GM20431 (cell line): ENCODE data around the gene ABCD4.

Experiments
- in situ Hi-C: fragments of 300-500 bp; cut with MseI, MboI; formaldehyde crosslinking; loops from one replicate; pipeline ENCODE4 v1.15.0; 2020; ENCODE audit warnings: low sequenced_read_pairs; ENCODE audit not compliant: unreplicated experiment

Gene ABCD4

DNA sequence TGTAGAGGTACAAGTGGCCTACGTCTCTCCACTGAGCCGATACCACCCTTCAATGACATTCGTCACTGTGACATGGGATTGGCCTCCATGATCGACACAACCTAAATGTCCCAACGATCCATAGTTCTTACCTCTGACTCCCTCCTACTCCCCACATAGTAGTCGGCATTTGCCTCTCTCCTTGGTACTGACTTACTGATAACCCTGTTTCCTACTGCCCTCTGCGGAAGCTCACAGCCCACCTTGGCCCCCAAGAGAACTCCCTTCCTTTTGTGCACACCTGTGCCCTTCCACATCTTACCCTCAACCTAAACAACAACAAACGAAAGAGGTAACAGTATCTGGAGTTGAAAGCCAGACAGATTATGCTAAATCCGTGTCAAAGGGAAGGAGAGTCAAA lies 39.6 kb downstream of the ABCD4 start:
- in situ Hi-C loops = no loop called here

DNA sequence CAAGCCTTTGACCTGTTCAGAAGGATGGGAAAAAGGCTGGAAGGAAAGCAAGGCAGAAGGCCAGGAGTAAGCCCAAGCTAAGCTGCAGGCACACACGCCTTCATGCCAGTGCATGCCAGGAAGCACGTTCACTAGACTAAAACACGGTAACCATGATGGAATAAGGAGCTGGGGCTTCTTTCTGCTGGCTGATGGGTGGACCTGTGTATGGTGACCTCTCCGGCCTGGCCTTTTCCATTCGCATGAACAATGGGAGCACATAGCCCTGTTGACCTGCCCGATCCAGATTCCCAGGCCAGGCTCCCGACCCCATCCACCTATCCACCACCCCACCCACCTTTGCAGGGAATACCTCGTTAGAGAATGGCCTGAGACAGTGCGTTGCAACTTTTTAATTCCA lies 40.7 kb downstream of the ABCD4 start:
- in situ Hi-C loops = no loop called here

DNA sequence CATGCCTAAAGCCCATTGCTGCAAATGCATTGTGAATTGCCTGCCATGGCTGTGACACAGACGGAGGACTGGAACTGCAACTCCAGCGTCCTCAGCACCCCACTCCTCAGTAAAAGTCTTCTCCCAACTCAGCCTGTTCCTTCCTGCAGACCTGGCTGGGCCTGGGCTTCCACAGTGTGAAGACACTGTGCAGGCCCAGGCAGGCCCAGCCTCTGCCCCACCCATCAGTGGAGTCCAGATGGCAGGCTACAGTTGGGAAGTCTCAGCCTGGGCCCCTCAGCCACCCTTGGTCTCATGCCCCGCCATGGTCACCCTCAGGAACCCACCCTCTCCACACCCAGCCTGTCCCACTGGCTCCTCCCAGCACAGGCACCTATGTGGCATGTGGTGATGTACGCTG lies 41.4 kb downstream of the ABCD4 start:
- in situ Hi-C loops = no loop called here

DNA sequence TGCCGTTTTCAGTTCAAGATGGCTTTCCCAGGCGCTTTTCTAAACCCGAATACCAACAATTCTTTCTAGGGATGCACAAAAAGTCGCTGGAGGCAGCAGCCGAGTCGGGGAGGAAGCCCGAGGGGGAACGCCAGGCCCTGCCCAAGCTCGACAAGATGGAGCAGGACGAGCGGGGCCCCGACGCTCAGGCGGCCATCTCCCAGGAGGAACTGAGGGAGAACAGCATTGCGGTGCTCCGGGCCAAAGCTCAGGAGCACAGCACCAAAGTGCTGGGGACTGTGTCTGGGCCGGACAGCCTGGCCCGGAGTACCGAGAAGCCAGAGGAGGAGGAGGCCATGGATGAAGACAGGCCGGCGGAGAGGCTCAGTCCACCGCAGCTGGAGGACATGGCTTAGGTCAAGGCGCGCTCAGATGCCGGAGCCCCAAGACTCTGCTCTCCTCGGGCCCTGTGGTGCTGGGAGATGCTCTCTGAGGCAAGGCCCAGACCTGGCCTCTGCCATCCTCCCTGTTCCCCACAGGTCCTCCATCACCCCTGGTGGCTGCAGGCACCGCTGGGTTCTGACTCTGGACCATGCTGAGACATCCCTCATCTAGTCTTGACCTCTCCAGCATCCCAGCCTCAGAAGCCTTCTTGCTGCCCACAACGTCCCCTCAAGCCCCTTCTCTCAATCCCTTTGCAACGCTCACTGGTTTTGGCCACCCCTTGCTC lies 42.1 kb downstream of the ABCD4 start:
- in situ Hi-C loops = no loop called here

DNA sequence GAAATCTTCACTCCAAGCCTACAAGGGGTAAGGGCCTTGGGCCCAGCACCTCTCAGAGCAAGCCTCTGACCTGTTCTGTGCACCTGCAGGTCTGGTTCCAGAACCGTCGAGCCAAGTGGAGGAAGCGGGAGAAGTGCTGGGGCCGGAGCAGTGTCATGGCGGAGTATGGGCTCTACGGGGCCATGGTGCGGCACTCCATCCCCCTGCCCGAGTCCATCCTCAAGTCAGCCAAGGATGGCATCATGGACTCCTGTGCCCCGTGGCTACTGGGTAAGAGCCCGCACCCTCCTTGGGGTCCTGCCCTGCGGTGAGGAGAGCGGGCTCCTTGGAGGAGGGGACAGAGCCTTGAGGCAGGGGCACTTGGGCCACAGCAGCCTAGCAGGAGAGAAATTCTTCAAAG lies 43.2 kb downstream of the ABCD4 start:
- in situ Hi-C loops = loop anchor here (10.0 kb wide), 1 partner anchor 155 kb away; no protein-coding TSS in a partner anchor

DNA sequence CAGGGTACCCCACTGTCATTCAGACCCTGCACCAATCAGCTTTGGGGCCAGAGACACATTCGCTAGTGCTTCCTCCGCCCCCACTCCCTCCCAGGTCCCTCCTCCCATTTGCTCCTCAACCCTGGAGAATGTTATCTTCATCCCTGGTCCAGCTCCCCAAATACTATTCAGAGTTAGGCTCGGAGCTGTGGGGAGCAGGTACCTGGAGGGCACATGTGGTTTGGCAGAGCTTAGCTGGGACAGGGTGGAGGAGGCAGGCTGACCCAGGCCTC lies 44.0 kb downstream of the ABCD4 start:
- in situ Hi-C loops = loop anchor here (10.0 kb wide), 1 partner anchor 154 kb away; no protein-coding TSS in a partner anchor

DNA sequence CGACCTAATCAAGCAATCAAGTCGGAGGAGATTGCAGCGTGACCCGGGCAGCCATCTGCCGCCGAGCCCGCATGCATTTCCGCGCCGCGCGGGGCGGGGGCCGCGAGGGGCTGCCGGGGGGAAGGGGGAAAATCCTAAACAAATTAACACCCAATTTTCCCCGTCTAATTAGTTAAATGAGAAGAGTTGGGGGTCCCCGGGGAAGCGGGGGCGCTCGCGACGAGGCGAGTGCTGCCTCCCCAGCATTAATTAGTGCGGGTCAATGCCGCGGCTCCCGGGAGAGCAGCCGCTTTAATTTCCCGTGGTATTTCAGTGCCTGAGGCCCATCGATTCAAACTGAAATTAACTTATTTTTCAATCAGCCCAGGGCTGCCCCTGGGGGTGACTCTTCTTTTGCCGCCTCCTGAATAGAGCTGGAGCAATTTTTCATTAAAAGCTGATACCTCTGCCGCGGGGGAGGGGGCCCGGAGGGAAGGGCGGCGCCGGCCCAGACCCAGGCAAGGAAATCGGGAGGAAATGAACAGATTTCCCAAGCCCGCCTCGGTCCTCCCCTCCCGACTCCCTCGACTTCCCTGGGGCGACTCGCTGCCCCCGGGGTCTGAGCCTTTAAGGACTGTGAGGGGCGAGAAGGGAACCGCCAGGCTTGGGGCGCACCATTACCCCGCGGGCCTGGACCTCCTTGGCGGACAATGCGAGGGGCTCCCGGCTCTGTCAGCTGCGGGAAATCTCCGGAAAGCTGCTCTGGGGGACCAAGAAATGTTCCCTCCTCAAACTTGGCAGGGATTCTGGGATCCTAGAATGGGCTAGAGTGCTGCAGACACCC lies 44.6 kb downstream of the ABCD4 start:
- in situ Hi-C loops = loop anchor here (10.0 kb wide), 1 partner anchor 153 kb away; no protein-coding TSS in a partner anchor

DNA sequence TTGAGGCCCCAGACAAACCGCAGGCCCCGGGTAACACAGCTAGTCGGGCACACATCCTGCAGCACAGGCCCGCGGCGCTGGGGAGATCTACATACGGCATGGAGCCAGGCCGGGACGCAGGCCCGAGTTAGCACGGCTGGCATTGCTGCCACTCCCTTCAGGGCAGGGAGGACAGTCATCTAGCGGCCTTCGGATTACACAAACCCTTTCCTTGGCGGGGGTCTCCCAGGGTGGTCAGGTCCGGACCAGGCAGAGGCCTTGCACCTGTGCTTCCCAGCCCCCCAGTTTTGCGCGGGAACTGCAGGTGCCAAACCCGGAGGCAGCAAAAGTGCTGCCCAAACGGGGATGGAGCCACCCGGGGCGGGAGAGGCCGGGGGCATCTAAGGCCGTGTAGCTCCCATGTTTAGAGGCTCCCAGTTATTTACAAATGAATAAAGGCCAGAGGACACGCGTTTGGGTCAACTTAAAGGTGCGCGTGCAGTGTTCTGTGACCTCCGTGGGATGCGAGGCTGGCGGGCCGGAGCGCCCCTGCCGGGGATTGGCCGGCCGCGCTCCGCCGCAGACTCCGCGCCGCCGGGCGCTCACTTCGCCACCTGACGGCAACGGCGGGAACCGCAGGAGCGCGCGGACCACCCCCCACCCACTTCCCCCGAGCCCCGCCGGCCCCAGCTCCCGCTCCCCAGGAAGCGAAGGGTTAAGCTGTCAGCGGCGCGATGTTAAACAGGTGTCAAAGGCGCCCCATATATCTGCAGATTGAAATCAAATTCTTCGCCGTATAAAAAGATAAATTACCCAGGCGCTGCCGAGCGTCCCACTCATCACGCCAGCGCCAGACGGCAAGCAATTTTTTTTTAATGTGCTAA lies 45.4 kb downstream of the ABCD4 start:
- in situ Hi-C loops = loop anchor here (10.0 kb wide), 1 partner anchor 153 kb away; no protein-coding TSS in a partner anchor

DNA sequence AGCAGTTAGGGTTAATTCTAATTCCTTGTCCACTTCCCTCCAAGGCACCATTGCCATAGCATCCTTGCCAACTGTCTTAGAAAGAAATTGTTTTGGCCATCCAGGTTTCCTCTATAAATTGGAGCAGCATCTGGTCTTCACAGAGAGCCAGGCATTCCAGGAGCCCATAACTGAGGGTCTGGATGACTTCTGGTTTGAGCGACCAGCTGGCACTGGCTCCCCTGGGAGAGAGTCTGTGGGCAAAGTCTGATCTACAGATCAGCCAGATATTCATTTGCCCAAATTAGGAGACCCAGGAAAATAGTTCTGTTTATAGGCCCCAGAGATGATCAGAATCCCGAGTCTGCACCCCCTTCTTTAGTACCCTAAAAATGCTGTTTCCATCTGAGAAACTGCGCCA lies 47.5 kb downstream of the ABCD4 start:
- in situ Hi-C loops = loop anchor here (10.0 kb wide), 1 partner anchor 150 kb away; no protein-coding TSS in a partner anchor

DNA sequence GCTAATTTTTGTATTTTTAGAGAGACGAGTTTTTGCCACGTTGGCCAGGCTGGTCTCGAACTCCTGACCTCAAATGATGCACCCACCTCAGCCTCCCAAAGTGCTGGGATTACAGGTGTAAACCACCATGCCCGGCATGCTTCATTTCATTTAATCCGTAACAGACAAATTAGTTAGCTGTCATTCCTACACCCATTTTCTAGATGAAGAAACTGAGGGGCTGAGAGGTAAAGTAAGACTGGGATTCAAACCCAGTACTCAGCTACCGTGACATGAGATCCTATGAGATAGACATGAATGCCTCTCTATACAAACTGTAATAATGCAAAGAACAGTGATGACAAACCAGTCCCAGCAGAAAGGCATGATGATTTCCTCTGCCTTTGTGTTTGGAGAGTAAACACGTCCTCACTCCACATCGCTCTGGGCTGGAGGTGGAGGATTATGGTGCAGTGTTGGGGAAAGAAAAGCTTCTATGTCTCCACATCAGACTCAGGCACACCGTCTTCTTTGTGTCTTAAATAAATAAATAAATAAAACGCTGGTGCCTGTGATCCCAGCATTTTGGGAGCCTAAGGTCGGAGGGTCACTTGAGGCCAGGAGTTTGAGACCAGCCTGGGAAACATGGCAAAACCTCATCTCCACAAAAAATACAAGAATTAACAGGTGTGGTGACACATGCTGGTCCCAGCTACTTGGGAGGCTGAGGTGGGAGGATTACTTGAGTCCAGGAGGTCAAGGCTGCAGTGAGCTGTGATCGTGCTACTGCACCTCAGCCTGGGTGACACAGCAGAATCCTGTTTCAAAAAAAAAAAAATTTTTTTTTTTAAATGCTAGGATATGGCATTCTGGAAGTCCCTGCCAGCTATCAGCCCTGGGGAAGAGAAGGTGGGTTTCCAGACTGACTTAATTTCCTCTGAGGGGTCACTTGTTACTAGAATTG lies 53.0 kb downstream of the ABCD4 start:
- in situ Hi-C loops = loop anchor here (10.0 kb wide), 1 partner anchor 145 kb away; no protein-coding TSS in a partner anchor

DNA sequence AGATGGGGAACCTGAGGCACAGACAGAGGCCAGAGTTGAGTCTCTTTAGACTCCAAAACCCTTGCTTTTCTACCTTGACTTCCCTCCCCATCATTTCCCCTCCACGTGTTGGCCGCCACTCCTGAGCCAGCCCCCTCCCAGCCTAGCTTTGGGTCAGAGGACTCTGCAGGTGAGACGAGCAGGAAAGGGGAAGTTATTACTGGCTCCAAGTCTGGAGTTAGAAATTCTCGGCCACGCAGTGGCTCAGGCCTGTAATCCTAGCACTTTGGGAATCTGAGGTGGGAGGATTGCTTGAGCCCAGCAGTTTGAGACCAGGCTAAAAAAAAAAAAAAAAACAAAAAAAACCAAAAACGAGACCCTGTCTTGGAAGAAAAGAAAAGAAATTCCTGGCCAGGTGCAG lies 54.7 kb downstream of the ABCD4 start:
- in situ Hi-C loops = no loop called here

DNA sequence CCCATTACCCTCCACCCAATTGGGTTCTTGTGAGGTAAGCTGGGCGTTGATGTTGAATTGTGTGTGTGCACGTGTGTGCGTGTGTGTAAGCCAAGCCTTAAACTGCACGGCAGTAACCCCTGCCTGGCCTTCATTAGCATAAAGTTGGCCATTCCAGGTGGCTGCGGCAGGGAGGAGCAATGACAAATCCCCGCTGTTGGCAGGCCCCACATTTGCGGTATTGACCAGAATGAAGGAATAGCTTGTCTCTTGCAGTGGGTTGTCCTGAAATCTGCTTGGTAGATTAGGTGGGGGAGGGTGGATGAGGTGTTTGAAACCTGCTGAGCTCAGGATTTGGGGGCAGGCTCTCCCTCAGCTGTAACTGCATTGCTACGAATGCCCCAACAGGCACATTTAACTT lies 56.2 kb downstream of the ABCD4 start:
- in situ Hi-C loops = no loop called here

DNA sequence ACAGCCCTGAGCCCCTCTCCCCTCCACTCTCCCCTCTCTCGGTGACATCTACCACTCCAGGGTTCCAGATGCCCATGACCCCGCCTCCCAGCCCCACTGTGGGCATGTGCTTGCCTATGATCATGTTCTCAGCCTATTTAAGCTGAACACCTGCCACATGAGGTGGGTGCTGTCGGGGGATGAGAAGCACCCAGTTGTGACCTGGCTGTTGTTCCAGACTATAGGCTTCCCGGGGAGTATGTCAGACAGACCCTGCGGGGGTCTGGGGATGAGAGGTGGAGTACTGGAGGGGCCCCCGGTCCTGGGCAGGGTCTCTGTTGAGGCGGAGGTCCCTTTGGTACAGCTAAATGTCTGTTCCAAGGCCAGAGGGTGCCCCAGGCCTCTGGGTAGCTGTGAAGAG lies 57.4 kb downstream of the ABCD4 start:
- in situ Hi-C loops = no loop called here

DNA sequence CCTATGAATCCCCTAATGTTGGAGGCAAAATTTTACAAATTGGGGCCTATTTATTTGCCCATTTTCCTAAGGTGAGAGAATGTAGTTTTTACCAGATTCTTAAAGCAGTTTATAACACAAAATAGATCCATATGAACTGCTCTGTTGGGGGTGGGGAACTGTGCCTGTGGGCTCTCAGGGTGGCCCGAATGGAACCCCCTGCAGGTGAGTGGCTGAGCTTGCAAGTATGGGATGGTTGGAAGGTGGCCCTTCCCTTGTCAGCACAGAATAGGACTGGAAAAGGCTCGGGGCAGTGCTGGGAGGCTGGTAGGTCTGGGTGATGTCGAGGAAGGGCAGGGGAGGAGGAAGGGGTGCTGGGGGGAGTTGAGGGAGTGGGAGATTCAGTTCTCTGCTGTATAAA lies 58.6 kb downstream of the ABCD4 start:
- in situ Hi-C loops = no loop called here

DNA sequence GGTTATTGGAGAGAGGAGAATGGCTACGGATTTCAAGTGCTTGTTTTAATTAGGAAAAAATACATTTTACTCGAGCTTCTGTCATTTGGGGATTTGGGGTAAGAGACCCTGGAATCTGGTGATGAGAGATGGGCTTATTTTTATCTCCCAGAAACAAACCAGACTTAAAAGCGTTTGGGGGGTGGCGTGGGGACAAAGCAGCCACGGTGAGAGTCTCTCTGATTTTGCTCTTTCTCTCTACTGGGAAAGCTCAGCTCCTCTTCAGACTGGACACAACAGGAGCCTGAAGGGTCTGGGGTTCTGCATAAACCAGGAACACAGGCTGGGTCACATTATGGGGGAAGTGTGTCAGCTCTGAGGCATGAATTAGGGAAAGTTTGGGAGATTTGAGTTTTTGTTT lies 59.7 kb downstream of the ABCD4 start:
- in situ Hi-C loops = no loop called here

DNA sequence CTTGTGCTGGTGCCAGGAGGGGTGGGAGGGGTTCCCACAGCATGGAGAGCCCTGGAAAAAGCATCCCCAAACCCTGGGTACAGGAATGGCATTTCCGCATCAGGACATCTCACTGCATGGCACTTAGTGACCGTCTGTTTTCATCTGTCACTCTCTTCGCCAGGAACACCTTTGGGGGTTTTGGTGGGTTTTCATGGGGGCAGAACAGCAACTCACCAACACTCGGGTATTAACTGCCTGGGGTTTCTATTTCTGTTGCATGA lies 60.0 kb downstream of the ABCD4 start:
- in situ Hi-C loops = no loop called here

DNA sequence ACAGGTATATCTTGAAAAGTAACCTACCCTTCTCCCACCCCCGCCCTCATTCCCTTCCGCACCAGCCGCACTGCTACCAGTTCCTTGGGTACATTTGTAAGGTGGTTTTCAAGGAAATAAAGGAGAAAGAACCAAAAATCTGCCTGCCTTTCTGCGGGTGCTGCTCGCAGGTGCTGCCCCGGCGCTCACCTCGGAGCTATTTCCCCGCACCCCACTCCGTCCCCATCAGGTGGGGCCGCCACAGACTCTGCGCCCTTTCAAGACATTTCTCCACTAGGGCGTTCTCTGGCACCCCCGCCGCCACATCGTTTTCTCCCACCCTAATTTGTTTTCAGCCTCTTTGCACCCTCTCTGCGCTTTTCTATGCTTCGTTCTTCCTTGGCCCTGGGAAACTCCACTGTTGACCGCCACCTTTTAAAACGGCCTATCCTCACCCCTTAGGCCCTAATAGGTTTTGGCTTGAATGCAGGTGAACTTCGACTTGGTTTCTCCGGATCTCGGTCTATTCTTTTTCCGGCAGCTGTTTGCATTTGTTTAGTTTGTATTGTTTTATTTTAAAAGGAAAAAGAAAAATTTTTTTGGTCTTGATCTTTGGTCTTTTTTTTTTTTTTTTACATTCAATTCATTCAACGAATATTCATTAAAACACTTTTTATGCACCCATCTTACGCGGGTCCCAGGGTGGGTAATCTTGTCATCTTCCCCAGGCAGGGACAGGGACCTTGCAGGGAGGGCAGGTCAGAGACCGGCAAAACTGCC lies 60.5 kb downstream of the ABCD4 start:
- in situ Hi-C loops = no loop called here

DNA sequence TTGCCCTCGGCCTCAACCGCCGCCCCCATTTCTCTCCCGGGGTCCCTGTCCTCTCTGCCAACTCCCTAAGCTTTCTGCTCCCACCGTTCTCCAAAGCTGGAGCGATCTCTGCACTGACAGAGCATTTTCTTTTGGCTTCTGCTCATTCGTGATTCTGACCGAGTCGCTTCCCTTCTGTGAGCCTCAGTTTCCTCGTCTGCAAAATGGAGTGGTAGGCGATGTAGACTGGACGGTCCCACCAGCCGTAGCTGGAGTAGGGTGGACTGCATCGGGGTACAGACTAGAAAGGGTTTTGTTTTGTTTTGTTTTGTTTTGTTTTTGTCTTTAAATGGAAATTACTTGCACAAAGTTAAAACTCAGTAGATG lies 61.1 kb downstream of the ABCD4 start:
- in situ Hi-C loops = no loop called here
